Endothelial cell of umbilical vein (primary cell): ENCODE results near the gene RAD51B. TPM values are rescaled to one million over a fixed set of nuclear protein-coding genes. Genes with fewer than 3 reads are reported as not detected.

Experiments
- BruUV-seq: library from RNA; stranded (reverse); fragments of 400-500 nt; replicated peaks from 2 replicates; lab custom pipeline; 2021; lab: Mats Ljungman, UMichigan
- CTCF ChIA-PET: fragments of 300-600, 350-600 bp; sonication (Branson Sonifier 250); formaldehyde crosslinking; loops from one replicate; lab custom pipeline; 2021; ENCODE audit warnings: antibody characterized with exemption, inconsistent platforms; lab: Charles Lee
- POLR2A ChIA-PET: fragments of 300-600, 350-600 bp; sonication (Branson Sonifier 250); formaldehyde crosslinking; loops from one replicate; lab custom pipeline; 2021; ENCODE audit warnings: antibody characterized with exemption, inconsistent platforms; lab: Charles Lee
- DNase-seq: peaks from one replicate; pipeline ENCODE4 v3.0.0-alpha.2; 2011; ENCODE audit warnings: low read depth, low spot score
- FAIRE-seq: peaks from 2 replicates; lab custom pipeline; 2011; peaks lifted over from hg19 to GRCh38; lab: Jason Lieb, UNC
- H2AFZ ChIP-seq: 2 replicates; pipeline ENCODE4 v1.6.0; 2012; ENCODE audit warnings: low read depth, low read length, control low read depth, inconsistent platforms
- H3K27ac ChIP-seq: 2 replicates; pipeline ENCODE4 v1.5.1; 2011; ENCODE audit warnings: low read depth, mild to moderate bottlenecking, control low read depth, low read length, moderate library complexity; ENCODE audit not compliant: insufficient read depth
- H3K27me3 ChIP-seq, 2 experiments: 2 replicates each; pipeline versions ENCODE4 v1.6.0 to v1.6.1; 2011; ENCODE audit warnings: low read length in 2 of 2, mixed read lengths in 1 of 2; ENCODE audit not compliant: control insufficient read depth in 2 of 2, insufficient read depth in 2 of 2
- H3K36me3 ChIP-seq, 2 experiments: 2 replicates in 1 of 2; 3 replicates in 1 of 2; pipeline ENCODE4 v1.5.1; 2011; ENCODE audit warnings: low read length in 2 of 2, mild to moderate bottlenecking in 1 of 2, moderate library complexity in 1 of 2; ENCODE audit not compliant: control insufficient read depth in 2 of 2, insufficient read depth in 2 of 2; ENCODE audit errors: extremely low read depth in 1 of 2
- H3K4me1 ChIP-seq: 3 replicates; pipeline ENCODE4 v1.5.1; 2011; ENCODE audit warnings: mild to moderate bottlenecking, low read length; ENCODE audit not compliant: control insufficient read depth, insufficient read depth; ENCODE audit errors: extremely low read depth
- H3K4me2 ChIP-seq: 2 replicates; pipeline ENCODE4 v1.6.1; 2011; ENCODE audit warnings: low read length, control low read depth, mixed read lengths; ENCODE audit not compliant: insufficient read depth
- H3K4me3 ChIP-seq, 3 experiments: fragments of 200-600 bp in 1 of 3; sonication (generic), shearing (Covaris generic) in 1 of 3; replicated peaks in 1 of 3; 2 replicates each; pipeline ENCODE4 v1.5.1; 2011 to 2016; ENCODE audit warnings: control low read depth in 3 of 3, low read length in 3 of 3, mild to moderate bottlenecking in 2 of 3, inconsistent platforms in 1 of 3, low read depth in 1 of 3, moderate library complexity in 1 of 3; ENCODE audit not compliant: insufficient read depth in 1 of 3
- H3K79me2 ChIP-seq: 2 replicates; pipeline ENCODE4 v1.6.0; 2012; ENCODE audit warnings: low read length, inconsistent platforms; ENCODE audit not compliant: control insufficient read depth, insufficient read depth
- H3K9ac ChIP-seq: replicated peaks from 2 replicates; pipeline ENCODE3; 2011; ENCODE audit warnings: low read length, control low read depth; ENCODE audit not compliant: insufficient read depth; ENCODE audit errors: extremely low read depth
- H3K9me1 ChIP-seq: replicated peaks from 3 replicates; pipeline ENCODE4 v1.6.0; 2011; ENCODE audit warnings: mild to moderate bottlenecking, low read length; ENCODE audit not compliant: control insufficient read depth, insufficient read depth; ENCODE audit errors: extremely low read depth
- H3K9me3 ChIP-seq: replicated peaks from 2 replicates; pipeline ENCODE4 v1.5.1; 2012; ENCODE audit warnings: low read length, inconsistent platforms; ENCODE audit not compliant: control insufficient read depth, insufficient read depth
- H4K20me1 ChIP-seq: replicated peaks from 2 replicates; pipeline ENCODE3; 2011; ENCODE audit warnings: mild to moderate bottlenecking, low read length; ENCODE audit not compliant: control insufficient read depth, insufficient read depth; ENCODE audit errors: extremely low read depth
- FOS ChIP-seq: IDR thresholded peaks from 2 replicates; pipeline ENCODE4 v1.6.1; 2011; ENCODE audit warnings: mild to moderate bottlenecking, low read length, moderate library complexity, borderline replicate concordance; ENCODE audit not compliant: insufficient read depth
- GATA2 ChIP-seq: IDR thresholded peaks from 2 replicates; pipeline ENCODE4 v1.7.0; 2011; ENCODE audit warnings: low read depth, mild to moderate bottlenecking, moderate library complexity, mixed read lengths, low read length; ENCODE audit not compliant: insufficient read length, insufficient read depth
- JUN ChIP-seq: IDR thresholded peaks from 2 replicates; pipeline ENCODE4 v1.6.1; 2011; ENCODE audit warnings: borderline replicate concordance, low read depth; ENCODE audit not compliant: insufficient read length, insufficient read depth
- POLR2A ChIP-seq: IDR thresholded peaks from 2 replicates; pipeline ENCODE4 v1.6.1; 2012; ENCODE audit warnings: low read depth, mild to moderate bottlenecking, control low read depth, low read length
- dilution Hi-C: fragments of 300-500 bp; cut with MboI; formaldehyde crosslinking; loops from one replicate; pipeline ENCODE4 v1.15.0; 2019; ENCODE audit warnings: low sequenced_read_pairs; ENCODE audit not compliant: extremely low pct_ligation_motif_present
- intact Hi-C: fragments of 100-400 bp; cut with micrococcal nuclease; formaldehyde crosslinking; loops from one replicate; pipeline ENCODE4 v1.10.0; 2022
- polyA plus RNA-seq, 4 experiments: library from polyadenylated mRNA; depleted of rRNA in 3 of 4; stranded (reverse) in 3 of 4; unstranded in 1 of 4; fragments of >200 nt; gene quantifications; 2 replicates each; pipeline versions ENCODE4 v1.2.1 to v1.2.3, GENCODE V29; 2011 to 2012; ENCODE audit warnings: missing spikeins in 1 of 4
- total RNA-seq: library from RNA; stranded (reverse); gene quantifications from 2 replicates; pipeline ENCODE4 v1.2.3, GENCODE V29; 2021
- TF ChIP-seq, protein P1 (sequence below): IDR thresholded peaks from 2 replicates; pipeline ENCODE4 v1.6.1; 2011; ENCODE audit not compliant: insufficient read depth, insufficient read length
- TF ChIP-seq, protein P2 (sequence below), 2 donors: IDR thresholded peaks; 1 replicate in 1 of 2; 2 replicates in 1 of 2; pipeline ENCODE4 v1.5.1; 2011; ENCODE audit warnings: low read length in 2 of 2, mild to moderate bottlenecking in 2 of 2, moderate library complexity in 2 of 2, control low read depth in 1 of 2, inconsistent platforms in 1 of 2, low read depth in 1 of 2; ENCODE audit not compliant: insufficient read depth in 1 of 2; ENCODE audit errors: extremely low read depth in 1 of 2

Gene RAD51B
- total and polyA plus RNA-seq, 2 donors (not counting 3 experiments of a cell fraction or from before 2014, with no cell fraction given), result 3.9 to 19.0 TPM

DNA sequence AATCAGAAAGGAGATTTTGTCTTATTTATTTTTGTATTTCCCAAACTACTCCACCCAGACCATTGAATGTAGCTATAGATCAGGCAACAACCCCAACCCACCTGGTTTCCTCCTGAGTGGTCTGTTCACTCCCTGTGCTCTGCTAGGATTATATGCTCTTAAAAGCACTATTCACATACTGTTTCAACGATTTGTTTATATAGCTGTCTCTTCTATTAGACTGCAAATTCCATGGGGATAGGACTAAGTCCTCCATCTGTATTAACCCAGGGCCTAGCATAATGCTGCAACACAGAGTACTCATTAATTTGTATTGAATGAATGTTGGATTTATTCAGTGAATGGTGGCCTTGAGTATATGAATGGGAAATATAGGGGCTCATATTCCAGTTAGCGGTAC lies 307.6 kb downstream of the RAD51B start:
- POLR2A ChIA-PET, result no interaction called here
- H3K4me3 ChIP-seq, result no peak overlapping the region
- dilution Hi-C loops (no loop called here), intact Hi-C loops (no loop called here)
- CTCF ChIA-PET, result interaction anchor here (1.6 to 1.9 kb wide), 2 partner anchors 16 to 18 kb away, joined by 4 read pairs; no protein-coding TSS in a partner anchor
- H3K9ac ChIP-seq, result no peak overlapping the region
- no peak overlapping the region for H2AFZ ChIP-seq
- H4K20me1 ChIP-seq, result no peaks in the 10 kb centered on the region
- H3K4me1 ChIP-seq, result no peaks in the 10 kb centered on the region
- BruUV-seq, result no TSS peak
- H3K9me3 ChIP-seq, result no peaks in the 10 kb centered on the region
- no peaks in the 10 kb centered on the region for H3K36me3 ChIP-seq
- no peak for FAIRE-seq
- no peak for DNase-seq
- H3K9me1 ChIP-seq, result no peaks in the 10 kb centered on the region
- H3K79me2 ChIP-seq, result no peaks in the 10 kb centered on the region
- TF ChIP-seq, protein P1, sequence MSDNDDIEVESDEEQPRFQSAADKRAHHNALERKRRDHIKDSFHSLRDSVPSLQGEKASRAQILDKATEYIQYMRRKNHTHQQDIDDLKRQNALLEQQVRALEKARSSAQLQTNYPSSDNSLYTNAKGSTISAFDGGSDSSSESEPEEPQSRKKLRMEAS, result no peak
- TF ChIP-seq FOS (no peak), GATA2 (no peak), POLR2A (no peak), JUN (no peak)
- TF ChIP-seq, protein P2, sequence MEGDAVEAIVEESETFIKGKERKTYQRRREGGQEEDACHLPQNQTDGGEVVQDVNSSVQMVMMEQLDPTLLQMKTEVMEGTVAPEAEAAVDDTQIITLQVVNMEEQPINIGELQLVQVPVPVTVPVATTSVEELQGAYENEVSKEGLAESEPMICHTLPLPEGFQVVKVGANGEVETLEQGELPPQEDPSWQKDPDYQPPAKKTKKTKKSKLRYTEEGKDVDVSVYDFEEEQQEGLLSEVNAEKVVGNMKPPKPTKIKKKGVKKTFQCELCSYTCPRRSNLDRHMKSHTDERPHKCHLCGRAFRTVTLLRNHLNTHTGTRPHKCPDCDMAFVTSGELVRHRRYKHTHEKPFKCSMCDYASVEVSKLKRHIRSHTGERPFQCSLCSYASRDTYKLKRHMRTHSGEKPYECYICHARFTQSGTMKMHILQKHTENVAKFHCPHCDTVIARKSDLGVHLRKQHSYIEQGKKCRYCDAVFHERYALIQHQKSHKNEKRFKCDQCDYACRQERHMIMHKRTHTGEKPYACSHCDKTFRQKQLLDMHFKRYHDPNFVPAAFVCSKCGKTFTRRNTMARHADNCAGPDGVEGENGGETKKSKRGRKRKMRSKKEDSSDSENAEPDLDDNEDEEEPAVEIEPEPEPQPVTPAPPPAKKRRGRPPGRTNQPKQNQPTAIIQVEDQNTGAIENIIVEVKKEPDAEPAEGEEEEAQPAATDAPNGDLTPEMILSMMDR (IDR thresholded peaks at IDR 0.05; ENCODE audit: extremely low read depth in 1 of 2, insufficient read depth in 1 of 2, low read depth in 1 of 2, low read length in 2 of 2), result no peak
- no peak overlapping the region for H3K4me2 ChIP-seq
- no peak overlapping the region for H3K27ac ChIP-seq
- H3K27me3 ChIP-seq, result no peaks in the 10 kb centered on the region
